NOMO-1 treated with DMSO at 0.1 percent for 48 hours (cell line): ENCODE data around the gene C5AR1.
"Not testable (repeated sequence)": the region's sequence is repeated elsewhere in the genome, so short reads cannot be mapped to it uniquely, and the experiment has no call there.

Experiments used
- DNase-seq: peaks from one replicate; lab custom pipeline; 2025; ENCODE audit not compliant: unreplicated experiment; lab: John Stamatoyannopoulos, UW

The C5AR1 gene

GRCh38 chr19:47284324-47284899 lies 25.2 kb upstream of the C5AR1 start:
- DNase-seq, result peak; percentile 59

- DNase-seq, result peak; percentile 56
Observed at GRCh38 chr19:47296036-47296435, 13.6 kb upstream of the C5AR1 start.

GRCh38 chr19:47300867-47301266 lies 8.8 kb upstream of the C5AR1 start:
- not testable (repeated sequence) for DNase-seq

- DNase-seq, result peak; percentile 30
Observed at GRCh38 chr19:47302249-47302648, 7.4 kb upstream of the C5AR1 start.

- no peak for DNase-seq
Observed at GRCh38 chr19:47303966-47304365, 5.7 kb upstream of the C5AR1 start.

GRCh38 chr19:47305309-47305751 lies 4.3 kb upstream of the C5AR1 start:
- peak; percentile 13 for DNase-seq

- DNase-seq, result no peak
Observed at GRCh38 chr19:47306303-47306702, 3.4 kb upstream of the C5AR1 start.

DNA sequence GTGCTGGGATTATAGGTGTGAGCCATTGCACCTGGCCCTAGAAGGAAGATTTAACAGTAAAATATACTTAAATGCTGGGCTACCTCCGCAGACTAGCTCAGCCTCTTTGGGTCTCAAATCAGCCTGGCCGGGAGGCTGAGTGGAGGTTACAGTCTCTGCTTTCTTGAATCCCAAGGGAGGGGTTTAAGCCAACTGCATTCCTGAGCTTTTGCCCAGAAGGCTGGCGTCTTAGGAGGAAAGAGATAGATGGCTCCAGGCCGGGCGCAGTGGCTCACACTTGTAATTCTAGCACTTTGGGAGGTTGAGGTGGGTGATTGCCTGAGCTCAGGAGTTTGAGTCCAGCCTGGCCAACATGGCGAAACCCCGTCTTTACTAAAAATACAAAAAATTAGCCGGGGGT lies 623 bp upstream of the C5AR1 start:
- no peak for DNase-seq

GRCh38 chr19:47310323-47310722 lies 662 bp downstream of the C5AR1 start:
- no peak for DNase-seq

DNA sequence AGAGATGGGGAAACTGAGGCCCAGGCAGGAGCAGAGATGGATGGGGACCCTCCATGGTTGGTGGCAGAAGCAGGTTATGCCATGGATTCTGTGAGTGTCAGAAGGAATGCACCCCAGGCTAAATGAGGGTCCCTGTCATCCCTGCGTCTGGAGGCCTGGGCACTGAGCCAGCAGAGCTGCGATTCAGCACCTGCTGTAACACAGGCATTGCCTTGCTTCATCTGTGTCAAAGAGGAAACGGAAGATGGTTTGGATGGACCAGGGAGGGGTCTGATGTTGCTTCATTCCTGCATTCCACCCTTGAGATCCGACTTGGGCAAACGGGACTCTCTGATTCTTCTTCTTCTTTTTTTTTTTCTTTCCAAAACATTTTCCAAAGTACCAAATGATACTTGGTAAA lies 1.2 kb downstream of the C5AR1 start:
- peak; percentile 84 for DNase-seq

DNA sequence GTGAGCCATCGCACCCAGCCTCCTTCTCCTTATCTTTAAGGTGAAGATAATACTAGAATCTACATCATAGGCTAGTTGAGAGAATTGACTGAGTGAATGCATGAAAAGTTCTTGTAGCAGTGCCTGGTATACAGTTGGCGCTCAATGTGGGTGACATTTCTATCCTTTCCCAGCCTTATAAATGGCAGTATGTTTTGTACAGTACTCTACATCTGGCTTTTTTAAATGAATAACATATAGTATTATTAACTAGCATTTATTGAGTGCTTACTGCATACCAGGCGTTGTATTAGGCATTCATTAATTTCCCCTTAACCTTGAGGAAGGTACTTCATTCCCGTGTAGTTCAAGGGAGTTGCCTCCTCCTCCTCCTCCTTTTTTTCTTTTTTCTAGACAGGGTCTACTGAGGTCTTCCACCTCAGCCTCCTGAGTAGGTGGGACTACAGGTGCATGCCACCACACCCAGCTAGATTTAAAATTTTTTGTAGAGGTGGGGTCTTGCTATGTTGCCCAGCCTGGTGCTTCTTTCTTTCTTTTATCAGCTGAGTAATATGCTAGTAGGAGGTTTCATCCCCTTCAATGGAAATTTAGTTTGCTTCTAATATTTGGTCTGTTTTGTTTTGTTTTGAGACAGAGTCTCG lies 2.8 kb downstream of the C5AR1 start:
- no peak for DNase-seq

GRCh38 chr19:47313754-47314295 lies 4.2 kb downstream of the C5AR1 start:
- no peak for DNase-seq

- DNase-seq, result peak; percentile 99
Observed at GRCh38 chr19:47315125-47315821, 5.6 kb downstream of the C5AR1 start.

DNA sequence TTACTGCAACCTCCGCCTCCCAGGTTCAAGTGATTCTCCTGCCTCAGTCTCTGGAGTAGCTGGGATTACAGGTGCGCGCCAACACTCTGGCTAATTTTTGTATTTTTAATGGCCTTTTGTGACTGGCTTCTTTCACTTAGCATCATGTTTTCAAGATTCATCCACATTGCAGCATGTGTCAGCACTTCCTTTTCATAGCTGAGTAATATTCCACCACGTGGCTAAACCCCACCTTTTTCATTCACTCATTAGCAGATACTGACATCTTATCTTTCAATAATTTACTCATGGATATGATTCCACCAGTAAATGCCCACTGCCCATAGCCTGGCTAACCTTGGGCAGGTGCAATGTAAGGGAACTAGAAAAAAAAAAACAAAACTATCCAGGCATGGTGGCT lies 6.9 kb downstream of the C5AR1 start:
- no peak for DNase-seq

- no peak for DNase-seq
Observed at GRCh38 chr19:47319923-47320871, 10.5 kb downstream of the C5AR1 start.

DNA sequence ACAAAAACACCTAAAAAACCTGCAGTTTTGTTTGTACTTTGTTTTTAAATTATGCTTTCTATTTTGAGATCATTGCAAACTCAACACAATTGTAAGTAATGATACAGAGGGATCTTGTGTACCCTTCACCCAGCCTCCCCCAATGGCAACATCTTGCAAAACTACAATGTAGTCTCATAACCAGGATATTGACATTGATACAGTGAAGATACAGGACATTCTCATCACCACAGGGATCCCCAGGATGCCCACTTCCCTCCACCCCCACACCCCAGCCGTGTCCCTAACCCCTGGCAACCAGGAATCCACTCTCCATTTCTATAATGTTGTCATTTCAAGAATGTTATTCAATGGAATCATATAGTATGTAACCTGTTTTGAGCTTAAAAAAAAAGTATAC lies 12.0 kb downstream of the C5AR1 start:
- no peak for DNase-seq

DNA sequence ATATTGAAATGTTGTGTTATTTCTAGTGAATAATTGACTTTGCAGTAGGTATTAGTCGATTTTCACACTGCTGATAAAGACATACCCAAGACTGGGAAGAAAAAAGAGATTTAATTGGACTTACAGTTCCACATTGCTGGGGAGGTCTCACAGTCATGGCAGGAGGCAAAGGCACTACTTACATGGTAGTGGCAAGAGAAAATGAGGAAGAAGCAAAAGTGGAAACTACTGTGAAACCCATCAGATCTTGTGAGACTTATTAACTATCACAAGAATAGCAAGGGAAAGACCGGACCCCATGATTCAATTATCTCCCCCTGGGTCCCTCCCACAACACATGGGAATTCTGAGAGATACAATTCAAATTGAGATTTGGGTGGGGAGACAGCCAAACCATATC lies 12.4 kb downstream of the C5AR1 start:
- DNase-seq, result peak; percentile 73

GRCh38 chr19:47323409-47323808 lies 13.7 kb downstream of the C5AR1 start:
- DNase-seq, result no peak

- DNase-seq, result no peak
Observed at GRCh38 chr19:47323872-47324271, 14.2 kb downstream of the C5AR1 start.

DNA sequence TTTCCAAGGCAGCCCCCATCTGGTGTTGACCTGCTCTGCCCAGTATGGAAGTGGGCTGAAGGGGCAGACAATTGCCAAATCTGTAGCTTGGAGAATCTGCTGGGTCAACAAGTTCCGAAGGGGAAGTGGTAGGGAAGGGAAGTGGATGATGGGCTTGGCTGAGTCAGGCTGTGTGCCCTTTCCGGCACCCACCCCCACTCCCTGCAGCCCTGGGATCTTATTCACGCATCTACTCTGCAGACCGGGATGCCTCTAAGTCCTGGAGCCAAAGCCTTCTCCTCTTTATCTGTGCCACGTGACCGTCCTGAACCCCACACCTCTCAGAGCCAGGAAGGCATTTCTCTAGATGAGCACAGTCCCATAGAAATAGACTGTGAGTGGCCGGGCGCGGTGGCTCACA lies 14.8 kb downstream of the C5AR1 start:
- DNase-seq, result peak; percentile 55

GRCh38 chr19:47330466-47330869 lies 20.8 kb downstream of the C5AR1 start:
- DNase-seq, result peak; percentile 44
